HUES6 (cell line): Measurements from ENCODE around the gene ZCWPW1.
A peak's percentile ranks its signal among the peaks of the same experiment; 100 is the strongest.
"Not testable (repeated sequence)": the region's sequence is repeated elsewhere in the genome, so short reads cannot be mapped to it uniquely, and the experiment has no call there.

Source experiments
- H3K27ac ChIP-seq: 2 replicates; pipeline ENCODE4 v1.7.0; 2013; ENCODE audit warnings: low read depth, mild to moderate bottlenecking, low read length, inconsistent platforms
- H3K27me3 ChIP-seq: 2 replicates; pipeline ENCODE4 v1.6.1; 2013; ENCODE audit warnings: low read length; ENCODE audit not compliant: control insufficient read depth, insufficient read depth
- H3K36me3 ChIP-seq: 2 replicates; pipeline ENCODE4 v1.6.1; 2013; ENCODE audit warnings: low read length; ENCODE audit not compliant: control insufficient read depth, insufficient read depth
- H3K4me1 ChIP-seq: 2 replicates; pipeline ENCODE4 v1.6.1; 2013; ENCODE audit warnings: low read length; ENCODE audit not compliant: control insufficient read depth, insufficient read depth
- H3K4me3 ChIP-seq: 2 replicates; pipeline ENCODE4 v1.5.1; 2013; ENCODE audit warnings: low read depth, low read length
- H3K9ac ChIP-seq: one replicate; pipeline ENCODE4 v1.6.1; 2013; ENCODE audit warnings: mild to moderate bottlenecking, low read length
- H3K9me3 ChIP-seq: 2 replicates; pipeline ENCODE4 v1.6.1; 2013; ENCODE audit warnings: low read depth, low read length; ENCODE audit not compliant: control insufficient read depth, insufficient read depth

ZCWPW1 gene

DNA sequence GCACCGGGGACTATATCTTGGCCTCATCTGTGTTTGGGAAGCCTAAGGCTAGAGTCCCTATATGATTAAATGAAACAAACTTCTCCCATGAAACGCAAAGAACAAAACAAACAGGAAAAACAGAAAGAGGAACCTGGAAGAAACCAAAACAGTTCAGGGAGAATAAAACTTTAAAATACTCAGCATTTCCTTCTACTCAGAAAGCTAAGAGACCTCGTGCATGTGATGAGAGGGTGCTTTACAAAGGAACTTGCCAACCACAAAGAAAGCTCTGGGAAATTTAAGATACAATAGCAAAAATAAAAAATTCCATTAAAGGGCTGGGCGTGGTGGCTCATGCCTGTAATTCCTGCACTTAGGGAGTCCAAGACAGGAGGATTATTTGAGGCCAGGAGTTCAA, 48.3 kb downstream of the ZCWPW1 start:
- H3K36me3 ChIP-seq, result peaks cover under 1% of the 10 kb centered on the region; the same call in 1 of the 2 replicates
- no peak overlapping the region for H3K4me3 ChIP-seq
- no peaks in the 10 kb centered on the region for H3K27me3 ChIP-seq
- H3K9ac ChIP-seq, result no peak overlapping the region
- no peaks in the 10 kb centered on the region for H3K4me1 ChIP-seq
- H3K9me3 ChIP-seq, result no peaks in the 10 kb centered on the region
- H3K27ac ChIP-seq, result no peak overlapping the region

- peaks cover 3% of the 10 kb centered on the region; the same call in 1 of the 2 replicates for H3K36me3 ChIP-seq
- H3K9me3 ChIP-seq, result no peaks in the 10 kb centered on the region
- no peaks in the 10 kb centered on the region for H3K27me3 ChIP-seq
- no peak overlapping the region for H3K27ac ChIP-seq
- H3K4me3 ChIP-seq, result no peak overlapping the region
- no peak overlapping the region for H3K9ac ChIP-seq
- H3K4me1 ChIP-seq, result peaks cover 8% of the 10 kb centered on the region
These were observed 50.3 kb downstream of the ZCWPW1 start for GRCh38 chr7:100378114-100378755.

- Histone ChIP-seq H3K4me1 (peaks cover 17% of the 10 kb centered on the region), H3K9ac (no peak overlapping the region), H3K4me3 (no peak overlapping the region)
These were observed 52.4 kb downstream of the ZCWPW1 start for GRCh38 chr7:100376066-100376465.

GRCh38 chr7:100374601-100375000, 53.9 kb downstream of the ZCWPW1 start:
- Histone ChIP-seq H3K9ac (no peak overlapping the region), H3K27me3 (no peaks in the 10 kb centered on the region), H3K4me1 (peaks cover 31% of the 10 kb centered on the region), H3K36me3 (peaks cover 3% of the 10 kb centered on the region; the same call in 1 of the 2 replicates), H3K4me3 (no peak overlapping the region), H3K27ac (no peak overlapping the region), H3K9me3 (no peaks in the 10 kb centered on the region)

More at GRCh38 chr7:100376066-100376465, 52.4 kb downstream of the ZCWPW1 start:
- Histone ChIP-seq H3K27me3 (no peaks in the 10 kb centered on the region), H3K36me3 (peaks cover 3% of the 10 kb centered on the region; the same call in 1 of the 2 replicates), H3K27ac (no peak overlapping the region), H3K9me3 (no peaks in the 10 kb centered on the region)

DNA sequence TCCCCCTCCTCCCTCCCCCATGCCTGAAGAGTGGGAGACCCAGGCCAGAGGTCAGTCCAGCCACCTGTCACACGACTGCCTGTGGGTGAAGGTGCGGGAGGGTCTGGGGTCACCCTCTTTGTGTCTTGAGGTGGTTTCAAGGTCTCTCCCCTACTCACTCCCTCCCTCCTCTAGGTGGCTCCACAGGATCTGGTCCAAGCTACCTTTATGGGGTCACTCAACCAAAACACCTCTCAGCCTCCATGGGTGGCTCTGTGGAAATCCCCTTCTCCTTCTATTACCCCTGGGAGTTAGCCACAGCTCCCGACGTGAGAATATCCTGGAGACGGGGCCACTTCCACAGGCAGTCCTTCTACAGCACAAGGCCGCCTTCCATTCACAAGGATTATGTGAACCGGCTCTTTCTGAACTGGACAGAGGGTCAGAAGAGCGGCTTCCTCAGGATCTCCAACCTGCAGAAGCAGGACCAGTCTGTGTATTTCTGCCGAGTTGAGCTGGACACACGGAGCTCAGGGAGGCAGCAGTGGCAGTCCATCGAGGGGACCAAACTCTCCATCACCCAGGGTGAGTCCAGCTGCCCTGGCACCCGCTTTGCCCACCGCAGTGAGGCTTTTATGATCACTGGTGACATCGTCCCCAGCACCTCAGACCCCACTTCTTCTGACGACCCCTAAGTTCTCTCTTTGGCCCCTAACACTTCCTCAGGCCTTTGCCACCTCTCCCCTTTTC, 54.5 kb downstream of the ZCWPW1 start:
- not testable (repeated sequence) for H3K9me3 ChIP-seq, H3K27ac ChIP-seq, H3K9ac ChIP-seq, H3K4me3 ChIP-seq, H3K36me3 ChIP-seq, H3K27me3 ChIP-seq
- peaks cover 31% of the 10 kb centered on the region for H3K4me1 ChIP-seq

GRCh38 chr7:100373261-100373831, 55.2 kb downstream of the ZCWPW1 start, which contains the start of gene PILRA:
PILRA (plus strand) TSS chr7:100373487; CDS start chr7:100373657, 170 bp downstream.
- Histone ChIP-seq H3K36me3 (peaks cover 3% of the 10 kb centered on the region; the same call in 1 of the 2 replicates), H3K9me3 (no peaks in the 10 kb centered on the region), H3K4me3 (no peak within 1 kb of the TSS), H3K4me1 (peaks cover 31% of the 10 kb centered on the region), H3K27ac (no peak within 1 kb of the TSS), H3K9ac (no peak within 1 kb of the TSS), H3K27me3 (no peaks in the 10 kb centered on the region)

GRCh38 chr7:100372694-100373093, 55.8 kb downstream of the ZCWPW1 start:
- no peaks in the 10 kb centered on the region for H3K27me3 ChIP-seq
- H3K9me3 ChIP-seq, result no peaks in the 10 kb centered on the region
- no peak overlapping the region for H3K27ac ChIP-seq
- H3K4me1 ChIP-seq, result peaks cover 31% of the 10 kb centered on the region
- no peak overlapping the region for H3K9ac ChIP-seq
- H3K36me3 ChIP-seq, result peaks cover 3% of the 10 kb centered on the region; the same call in 1 of the 2 replicates
- H3K4me3 ChIP-seq, result no peak overlapping the region

GRCh38 chr7:100372256-100372655, 56.2 kb downstream of the ZCWPW1 start:
- Histone ChIP-seq H3K9ac (no peak overlapping the region), H3K9me3 (no peaks in the 10 kb centered on the region), H3K4me3 (no peak overlapping the region), H3K27me3 (no peaks in the 10 kb centered on the region), H3K4me1 (peaks cover 31% of the 10 kb centered on the region), H3K36me3 (peaks cover 7% of the 10 kb centered on the region), H3K27ac (no peak overlapping the region)

- Histone ChIP-seq H3K27ac (no peak overlapping the region), H3K4me1 (peaks cover 33% of the 10 kb centered on the region), H3K9ac (no peak overlapping the region), H3K4me3 (no peak overlapping the region), H3K36me3 (peaks cover 10% of the 10 kb centered on the region), H3K27me3 (no peaks in the 10 kb centered on the region), H3K9me3 (no peaks in the 10 kb centered on the region)
These were observed 56.8 kb downstream of the ZCWPW1 start for GRCh38 chr7:100371561-100372171.

- no peaks in the 10 kb centered on the region for H3K9me3 ChIP-seq
- H3K9ac ChIP-seq, result no peak overlapping the region
These were observed 57.8 kb downstream of the ZCWPW1 start for GRCh38 chr7:100370746-100371145.

More at GRCh38 chr7:100370746-100371145, 57.8 kb downstream of the ZCWPW1 start:
- H3K27me3 ChIP-seq, result no peaks in the 10 kb centered on the region
- H3K36me3 ChIP-seq, result peaks cover 10% of the 10 kb centered on the region
- no peak overlapping the region for H3K4me3 ChIP-seq
- 0 out of 2 replicates have a peak overlapping the region, but pooled peaks have one; percentile 22 for H3K27ac ChIP-seq
- peaks cover 38% of the 10 kb centered on the region for H3K4me1 ChIP-seq
